ENCODE measurements around the gene DOK5.

Gene DOK5

GRCh38 chr20:54474046-54474445 is 1.3 kb upstream of the DOK5 start:
- Histone ChIP-seq H3K4me2 (ENCODE audit: low read depth, low read length, poor library complexity, severe bottlenecking) (no peak overlapping the region), H3K36me3 (ENCODE audit: low read length) (no peaks in the 10 kb centered on the region), H3F3A (ENCODE audit: insufficient read depth) (no peaks in the 10 kb centered on the region), H4K20me1 (ENCODE audit: low read depth, low read length) (no peaks in the 10 kb centered on the region), H3K79me2 (ENCODE audit: insufficient read depth, low read length) (no peaks in the 10 kb centered on the region), H3K4me3 (ENCODE audit: insufficient read depth, low read length, poor library complexity, severe bottlenecking) (no peak overlapping the region), H3K9me2 (replicated peaks; ENCODE audit: insufficient read depth, low read length) (no peaks in the 10 kb centered on the region), H3K27ac (ENCODE audit: low read depth, low read length) (no peak overlapping the region), H3K9me3 (ENCODE audit: insufficient read depth, low read length) (no peaks in the 10 kb centered on the region), H3K9ac (ENCODE audit: low read length) (no peak overlapping the region), H3K27me3 (ENCODE audit: low read length) (no peaks in the 10 kb centered on the region; the same call in 1 of the 2 replicates), H2AFZ (ENCODE audit: low read depth, low read length, severe bottlenecking) (no peak overlapping the region)
- TF ChIP-seq EZH2phosphoT487 (conservative IDR thresholded peaks at IDR 0.05; ENCODE audit: low read length) (no peak), CTCF (IDR thresholded peaks at IDR 0.05; ENCODE audit: insufficient read depth, low read length, poor library complexity, severe bottlenecking) (no peak)

- H3K36me3 ChIP-seq (ENCODE audit: low read length): no peaks in the 10 kb centered on the region
- H3K9me2 ChIP-seq (replicated peaks; ENCODE audit: insufficient read depth, low read length): no peaks in the 10 kb centered on the region
- no peaks in the 10 kb centered on the region; the same call in 1 of the 2 replicates for H3K27me3 ChIP-seq (ENCODE audit: low read length)
- H3K9me3 ChIP-seq (ENCODE audit: insufficient read depth, low read length): no peaks in the 10 kb centered on the region
- H3K79me2 ChIP-seq (ENCODE audit: insufficient read depth, low read length): no peaks in the 10 kb centered on the region
- H3K9ac ChIP-seq (ENCODE audit: low read length): no peak overlapping the region
- H2AFZ ChIP-seq (ENCODE audit: low read depth, low read length, severe bottlenecking): no peak overlapping the region
- no peaks in the 10 kb centered on the region for H4K20me1 ChIP-seq (ENCODE audit: low read depth, low read length)
- H3K4me3 ChIP-seq (ENCODE audit: insufficient read depth, low read length, poor library complexity, severe bottlenecking): no peak overlapping the region
- H3F3A ChIP-seq (ENCODE audit: insufficient read depth): no peaks in the 10 kb centered on the region
- no peak overlapping the region for H3K4me2 ChIP-seq (ENCODE audit: low read depth, low read length, poor library complexity, severe bottlenecking)
- no peak overlapping the region for H3K27ac ChIP-seq (ENCODE audit: low read depth, low read length)
- TF ChIP-seq EZH2phosphoT487 (conservative IDR thresholded peaks at IDR 0.05; ENCODE audit: low read length) (no peak), CTCF (IDR thresholded peaks at IDR 0.05; ENCODE audit: insufficient read depth, low read length, poor library complexity, severe bottlenecking) (no peak)
Observed at GRCh38 chr20:54474866-54475265, 527 bp upstream of the DOK5 start.

GRCh38 chr20:54476169-54477009 is 996 bp downstream of the DOK5 start:
- H4K20me1 ChIP-seq (ENCODE audit: low read depth, low read length): no peaks in the 10 kb centered on the region
- no peaks in the 10 kb centered on the region for H3K79me2 ChIP-seq (ENCODE audit: insufficient read depth, low read length)
- H3K36me3 ChIP-seq (ENCODE audit: low read length): no peaks in the 10 kb centered on the region
- H3K9me3 ChIP-seq (ENCODE audit: insufficient read depth, low read length): no peaks in the 10 kb centered on the region
- TF ChIP-seq EZH2phosphoT487 (conservative IDR thresholded peaks at IDR 0.05; ENCODE audit: low read length): no peak
- TF ChIP-seq CTCF (IDR thresholded peaks at IDR 0.05; ENCODE audit: insufficient read depth, low read length, poor library complexity, severe bottlenecking): no peak
- H3K4me3 ChIP-seq (ENCODE audit: insufficient read depth, low read length, poor library complexity, severe bottlenecking): no peak overlapping the region
- no peaks in the 10 kb centered on the region for H3F3A ChIP-seq (ENCODE audit: insufficient read depth)
- no peak overlapping the region for H2AFZ ChIP-seq (ENCODE audit: low read depth, low read length, severe bottlenecking)
- H3K27ac ChIP-seq (ENCODE audit: low read depth, low read length): no peak overlapping the region
- H3K4me2 ChIP-seq (ENCODE audit: low read depth, low read length, poor library complexity, severe bottlenecking): no peak overlapping the region
- H3K27me3 ChIP-seq (ENCODE audit: low read length): no peaks in the 10 kb centered on the region; the same call in 1 of the 2 replicates
- H3K9ac ChIP-seq (ENCODE audit: low read length): no peak overlapping the region
- H3K9me2 ChIP-seq (replicated peaks; ENCODE audit: insufficient read depth, low read length): no peaks in the 10 kb centered on the region

Measured in SU-DHL-6 (cell line).